Fibroblast of lung (primary cell): Measurements from ENCODE around the gene NOSIP.

Experiments used
- CTCF ChIP-seq, 2 donors: IDR thresholded peaks in 1 of 2; conservative IDR thresholded peaks in 1 of 2; 1 replicate in 1 of 2; 2 replicates in 1 of 2; pipeline ENCODE4 v1.5.1; 2011 to 2012; ENCODE audit warnings: low read length in 2 of 2, control low read depth in 1 of 2, inconsistent platforms in 1 of 2, low read depth in 1 of 2, mild to moderate bottlenecking in 1 of 2
- EZH2 ChIP-seq: IDR thresholded peaks from 2 replicates; pipeline ENCODE4 v1.5.1; 2012; ENCODE audit warnings: low read length, control low read depth, mild to moderate bottlenecking; ENCODE audit errors: missing control alignments

DNA sequence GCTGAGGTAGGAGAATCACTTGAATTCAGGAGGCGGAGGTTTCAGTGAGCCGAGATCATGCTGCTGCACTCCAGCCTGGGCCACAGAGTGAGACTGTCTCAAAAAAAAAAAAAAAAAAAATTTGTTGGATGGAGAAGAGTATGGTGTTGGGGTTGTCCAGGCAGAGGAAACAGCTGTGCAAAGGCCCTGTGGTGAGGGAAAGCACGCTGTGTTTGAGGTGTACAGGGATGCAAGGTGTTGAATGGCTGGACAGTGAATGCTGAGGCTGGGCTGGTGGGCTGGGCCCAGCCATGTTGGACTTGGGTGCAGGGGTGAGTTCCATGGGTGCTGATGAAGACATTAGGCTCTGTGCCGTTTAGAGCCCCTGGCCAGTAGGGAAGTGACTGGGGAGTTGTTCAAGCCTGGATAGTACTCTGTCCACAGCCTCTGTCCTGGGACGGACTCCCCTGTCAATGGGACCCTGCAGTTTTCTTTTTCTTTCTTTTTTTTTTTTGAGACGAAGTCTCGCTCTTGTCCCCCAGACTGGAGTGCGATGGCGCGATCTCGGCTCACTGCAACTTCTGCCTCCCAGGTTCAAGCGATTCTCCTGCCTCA, 29.2 kb upstream of the NOSIP start:
- TF ChIP-seq CTCF (conservative IDR thresholded peaks at IDR 0.05 in 1 of 2, IDR thresholded peaks at IDR 0.05 in 1 of 2; ENCODE audit: low read depth in 1 of 2, low read length in 2 of 2) (no peak), EZH2 (no peak)
